PC-9 (cell line): ENCODE data around the gene DEUP1.

Source experiments
- EZH2 ChIP-seq: fragments of 200-600 bp; sonication (generic); IDR thresholded peaks from 2 replicates; pipeline ENCODE4 v1.8.0; 2017; ENCODE audit warnings: antibody characterized with exemption, low read depth
- TF ChIP-seq, protein P1 (sequence below): fragments of 200-600 bp; sonication (generic); conservative IDR thresholded peaks from 2 replicates; pipeline ENCODE4 v1.6.1; 2017; ENCODE audit warnings: mixed run types, antibody characterized with exemption, mild to moderate bottlenecking, moderate library complexity

DNA sequence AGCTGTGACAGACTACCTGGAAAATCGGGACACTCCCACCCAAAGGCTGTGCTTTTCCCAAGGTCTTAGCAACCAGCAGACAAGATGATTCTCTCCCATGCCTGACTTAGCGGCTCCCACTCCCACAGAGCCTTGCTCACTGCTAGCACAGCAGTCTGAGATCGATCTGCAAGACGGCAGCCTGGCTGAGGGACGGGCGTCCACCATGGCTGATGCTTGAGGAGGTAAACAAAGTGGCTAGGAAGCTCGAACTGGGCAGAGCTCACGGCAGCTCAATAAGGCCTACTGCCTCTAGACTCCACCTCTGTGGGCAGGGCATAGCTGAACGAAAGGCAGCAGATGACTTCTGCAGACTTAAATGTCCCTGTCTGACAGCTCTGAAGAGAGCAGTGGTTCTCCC lies 127.7 kb downstream of the DEUP1 start:
- TF ChIP-seq, protein P1, sequence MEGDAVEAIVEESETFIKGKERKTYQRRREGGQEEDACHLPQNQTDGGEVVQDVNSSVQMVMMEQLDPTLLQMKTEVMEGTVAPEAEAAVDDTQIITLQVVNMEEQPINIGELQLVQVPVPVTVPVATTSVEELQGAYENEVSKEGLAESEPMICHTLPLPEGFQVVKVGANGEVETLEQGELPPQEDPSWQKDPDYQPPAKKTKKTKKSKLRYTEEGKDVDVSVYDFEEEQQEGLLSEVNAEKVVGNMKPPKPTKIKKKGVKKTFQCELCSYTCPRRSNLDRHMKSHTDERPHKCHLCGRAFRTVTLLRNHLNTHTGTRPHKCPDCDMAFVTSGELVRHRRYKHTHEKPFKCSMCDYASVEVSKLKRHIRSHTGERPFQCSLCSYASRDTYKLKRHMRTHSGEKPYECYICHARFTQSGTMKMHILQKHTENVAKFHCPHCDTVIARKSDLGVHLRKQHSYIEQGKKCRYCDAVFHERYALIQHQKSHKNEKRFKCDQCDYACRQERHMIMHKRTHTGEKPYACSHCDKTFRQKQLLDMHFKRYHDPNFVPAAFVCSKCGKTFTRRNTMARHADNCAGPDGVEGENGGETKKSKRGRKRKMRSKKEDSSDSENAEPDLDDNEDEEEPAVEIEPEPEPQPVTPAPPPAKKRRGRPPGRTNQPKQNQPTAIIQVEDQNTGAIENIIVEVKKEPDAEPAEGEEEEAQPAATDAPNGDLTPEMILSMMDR, result no peak
- no peak for TF ChIP-seq EZH2
